K562 (cell line): Measurements from ENCODE around the gene HIVEP1. TPM values are rescaled to one million over a fixed set of nuclear protein-coding genes. Genes with fewer than 3 reads are reported as not detected.

ENCODE experiments used
- ATAC-seq: fragments of 200-7000 bp; cut with Tn5 transposase; 3 replicates; pipeline ENCODE4 v1.9.1; 2020; ENCODE audit warnings: moderate library complexity
- BruUV-seq: library from RNA; stranded (reverse); fragments of 400-500 nt; replicated peaks from 2 replicates; lab custom pipeline; 2021; lab: Mats Ljungman, UMichigan
- CTCF ChIA-PET: fragments of 300-600 bp; formaldehyde crosslinking; extraction: SDS; loops from one replicate; lab custom pipeline; 2021; ENCODE audit warnings: low intra/inter-chr PET ratio; lab: Yijun Ruan, JAX
- POLR2A ChIA-PET: fragments of 300-600, 350-650 bp; sonication (Branson Sonifier 250); formaldehyde crosslinking; extraction: SDS; loops from one replicate; lab custom pipeline; 2021; ENCODE audit warnings: antibody characterized with exemption, inconsistent platforms; lab: Yijun Ruan, JAX
- DNase-seq, 4 experiments: peaks; one replicate each; pipeline versions ENCODE4 v3.0.0 to v3.0.0-alpha.2; 2011 to 2018; ENCODE audit warnings: low spot score in 3 of 4, mixed read lengths in 3 of 4; ENCODE audit errors: extremely low read depth in 1 of 4
- FAIRE-seq: peaks from 2 replicates; lab custom pipeline; 2011; peaks lifted over from hg19 to GRCh38; lab: Jason Lieb, UNC
- H2AFZ ChIP-seq: 2 replicates; pipeline ENCODE4 v1.6.0; 2011; ENCODE audit warnings: low read depth, low read length, control low read depth, inconsistent platforms
- H3K27ac ChIP-seq: fragments of 200-600 bp; 3 replicates; pipeline ENCODE4 v1.8.0; 2011; ENCODE audit warnings: low read depth, mild to moderate bottlenecking, control low read depth, inconsistent platforms, low read length, moderate library complexity, mixed read lengths; ENCODE audit errors: extremely low read depth
- H3K27me3 ChIP-seq, 2 experiments: fragments of 300-600 bp in 1 of 2; 2 replicates in 1 of 2; 3 replicates in 1 of 2; pipeline versions ENCODE4 v1.6.0 to v1.8.0; 2011; ENCODE audit warnings: inconsistent platforms in 2 of 2, low read length in 2 of 2, mild to moderate bottlenecking in 1 of 2, mixed read lengths in 1 of 2, moderate library complexity in 1 of 2; ENCODE audit not compliant: control insufficient read depth in 2 of 2, insufficient read depth in 2 of 2
- H3K36me3 ChIP-seq: fragments of 300-600 bp; 3 replicates; pipeline ENCODE4 v1.8.0; 2011; ENCODE audit warnings: mild to moderate bottlenecking, low read length, inconsistent platforms; ENCODE audit not compliant: control insufficient read depth, insufficient read depth
- H3K4me1 ChIP-seq, 2 experiments: fragments of 200-600 bp in 1 of 2; replicated peaks in 1 of 2; 2 replicates in 1 of 2; 3 replicates in 1 of 2; pipeline versions ENCODE4 v1.5.1 to v1.8.0; 2011; ENCODE audit warnings: inconsistent platforms in 2 of 2, low read length in 2 of 2, mild to moderate bottlenecking in 1 of 2, mixed read lengths in 1 of 2, moderate library complexity in 1 of 2; ENCODE audit not compliant: control insufficient read depth in 2 of 2, insufficient read depth in 2 of 2
- H3K4me2 ChIP-seq: 2 replicates; pipeline ENCODE4 v1.6.1; 2011; ENCODE audit warnings: low read length, control low read depth, inconsistent platforms, mixed read lengths; ENCODE audit not compliant: insufficient read depth
- H3K4me3 ChIP-seq: fragments of 200-600 bp; sonication (generic), shearing (Covaris generic); 2 replicates; pipeline ENCODE4 v1.5.1; 2016; ENCODE audit warnings: control low read depth, inconsistent platforms
- H3K79me2 ChIP-seq: fragments of 200-600 bp; 3 replicates; pipeline ENCODE4 v1.8.0; 2011; ENCODE audit warnings: low read length, inconsistent platforms; ENCODE audit not compliant: control insufficient read depth, insufficient read depth
- H3K9ac ChIP-seq, 2 experiments: 2 replicates each; pipeline versions ENCODE4 v1.6.0 to v1.6.1; 2011; ENCODE audit warnings: low read depth in 2 of 2, low read length in 2 of 2, control low read depth in 1 of 2, inconsistent platforms in 1 of 2, mild to moderate bottlenecking in 1 of 2, mixed read lengths in 1 of 2; ENCODE audit not compliant: insufficient read depth in 1 of 2
- H3K9me1 ChIP-seq: one replicate; pipeline ENCODE4 v1.6.0; 2011; ENCODE audit warnings: inconsistent platforms, mild to moderate bottlenecking, low read length, moderate library complexity; ENCODE audit not compliant: control insufficient read depth, insufficient read depth
- H3K9me3 ChIP-seq: replicated peaks from 2 replicates; pipeline ENCODE4 v1.5.1; 2011; ENCODE audit warnings: low read depth, low read length, inconsistent platforms; ENCODE audit not compliant: control insufficient read depth, insufficient read depth
- H4K20me1 ChIP-seq: replicated peaks from 2 replicates; pipeline ENCODE4 v1.6.1; 2011; ENCODE audit warnings: low read length, inconsistent platforms, mixed read lengths; ENCODE audit not compliant: control insufficient read depth, insufficient read depth
- ATF7 ChIP-seq: fragments of 450-650 bp; IDR thresholded peaks from 2 replicates; pipeline ENCODE4 v1.7.1; 2014; ENCODE audit warnings: mild to moderate bottlenecking, moderate library complexity
- CBFA2T3 ChIP-seq: fragments of 450-650 bp; IDR thresholded peaks from 2 replicates; pipeline ENCODE4 v1.6.1; 2017
- DMBX1 ChIP-seq: fragments of 250-450 bp; sonication (Bioruptor Pico); IDR thresholded peaks from 2 replicates; pipeline ENCODE4 v1.8.0; 2022; ENCODE audit warnings: inconsistent platforms, mild to moderate bottlenecking, moderate library complexity, borderline replicate concordance
- L3MBTL2 ChIP-seq: fragments of 450-650 bp; IDR thresholded peaks from 2 replicates; pipeline ENCODE4 v1.6.1; 2016; ENCODE audit warnings: mild to moderate bottlenecking, moderate library complexity
- MAFG ChIP-seq: fragments of 450-650 bp; conservative IDR thresholded peaks from 2 replicates; pipeline ENCODE4 v1.6.1; 2016; ENCODE audit warnings: missing genetic modification characterization, missing compliant biosample characterization
- NBN ChIP-seq: fragments of 450-650 bp; IDR thresholded peaks from 2 replicates; pipeline ENCODE4 v1.6.1; 2016; ENCODE audit warnings: low read depth, mild to moderate bottlenecking
- NR3C1 ChIP-seq: sonication (generic); formaldehyde crosslinking; IDR thresholded peaks from 2 replicates; pipeline ENCODE4 v1.8.1; 2022; ENCODE audit warnings: missing genetic modification reagents
- POLR2AphosphoS5 ChIP-seq: IDR thresholded peaks from 2 replicates; pipeline ENCODE4 v1.6.1; 2011; ENCODE audit warnings: mild to moderate bottlenecking, low read depth, low read length, moderate library complexity; ENCODE audit not compliant: control insufficient read depth, insufficient read depth
- PRMT5 ChIP-seq: sonication (generic); formaldehyde crosslinking; IDR thresholded peaks from 2 replicates; pipeline ENCODE4 v1.5.0; 2020; ENCODE audit warnings: missing genetic modification reagents
- PTTG1 ChIP-seq: fragments of 450-650 bp; IDR thresholded peaks from 2 replicates; pipeline ENCODE4 v1.6.1; 2016; ENCODE audit warnings: low read depth, mild to moderate bottlenecking, missing genetic modification characterization, missing compliant biosample characterization
- ZNF146 ChIP-seq: IDR thresholded peaks from one replicate; pipeline ENCODE4 v1.6.1; 2018; ENCODE audit warnings: missing compliant biosample characterization; ENCODE audit not compliant: unreplicated experiment
- WGBS: fragments of 100-300 bp; shearing (Covaris generic); methylation state at CpG from one replicate; pipeline ENCODE4 v1.1.6; 2016; ENCODE audit warnings: low coverage, mixed read lengths; ENCODE audit not compliant: insufficient coverage; ENCODE audit errors: missing lambda C conversion rate; 5-methylcytosine and 5-hydroxymethylcytosine counted together
- in situ Hi-C: fragments of 300-500 bp; cut with MboI; formaldehyde crosslinking; loops from 4 replicates; pipeline ENCODE4 v1.15.0; 2018; ENCODE audit warnings: inconsistent platforms, mixed read lengths
- intact Hi-C: fragments of 100-400 bp; cut with micrococcal nuclease; formaldehyde crosslinking; loops from 2 replicates; pipeline ENCODE4 v1.14.2; 2022
- polyA plus RNA-seq, 8 experiments: library from polyadenylated mRNA; depleted of rRNA in 4 of 8; stranded (reverse) in 5 of 8; unstranded in 3 of 8; fragments of >200 nt; fragmentation: Nextera tagmentation in 2 of 8; fragmentation: Illumina TruSeq in 1 of 8; extraction: Ambion mirVana in 2 of 8; extraction: Trizol in 1 of 8; gene quantifications; 2 replicates each; pipeline versions ENCODE4 v1.2.1 to v1.2.3, GENCODE V29; 2011 to 2014; ENCODE audit warnings: inconsistent platforms in 1 of 8, missing spikeins in 1 of 8
- total RNA-seq, 7 experiments: library from RNA; depleted of rRNA in 6 of 7; stranded (reverse); fragments of >200 nt in 6 of 7; fragmentation: Illumina TruSeq in 2 of 7; extraction: Trizol in 2 of 7; gene quantifications; 2 replicates each; pipeline versions ENCODE4 v1.2.1 to v1.2.3, GENCODE V29; 2011 to 2021; ENCODE audit warnings: low replicate concordance in 1 of 7
- TF ChIP-seq, protein P1 (sequence below), 2 experiments: fragments of 450-650 bp in 1 of 2; sonication (generic) in 1 of 2; formaldehyde crosslinking in 1 of 2; IDR thresholded peaks in 1 of 2; conservative IDR thresholded peaks in 1 of 2; 2 replicates each; pipeline versions ENCODE4 v1.6.1 to v1.8.1; 2016 to 2023; ENCODE audit warnings: mild to moderate bottlenecking in 2 of 2, moderate library complexity in 2 of 2, inconsistent platforms in 1 of 2, missing genetic modification reagents in 1 of 2
- TF ChIP-seq, protein P2 (sequence below): conservative IDR thresholded peaks from 2 replicates; pipeline ENCODE4 v1.6.1; 2011; ENCODE audit warnings: low read depth, mild to moderate bottlenecking, low read length; ENCODE audit not compliant: control insufficient read depth
- TF ChIP-seq, protein P3 (sequence below), 3 experiments: IDR thresholded peaks in 2 of 3; conservative IDR thresholded peaks in 1 of 3; 2 replicates each; pipeline ENCODE4 v1.5.1; 2011 to 2012; ENCODE audit warnings: low read length in 3 of 3, mild to moderate bottlenecking in 3 of 3, control low read depth in 2 of 3, improper control_type of control experiment in 1 of 3, inconsistent platforms in 1 of 3, low read depth in 1 of 3, mixed read lengths in 1 of 3, moderate library complexity in 1 of 3; ENCODE audit not compliant: insufficient read depth in 2 of 3
- TF ChIP-seq, protein P4 (sequence below), 2 experiments: fragments of 200-800 bp in 1 of 2; sonication (Bioruptor generic) in 1 of 2; sonication (generic) in 1 of 2; formaldehyde crosslinking in 1 of 2; IDR thresholded peaks in 1 of 2; conservative IDR thresholded peaks in 1 of 2; 2 replicates each; pipeline versions ENCODE4 v1.5.0 to v1.6.1; 2016 to 2020; ENCODE audit warnings: missing compliant biosample characterization in 1 of 2, missing genetic modification characterization in 1 of 2, missing genetic modification reagents in 1 of 2
- TF ChIP-seq, protein P5 (sequence below): sonication (generic); formaldehyde crosslinking; IDR thresholded peaks from 2 replicates; pipeline ENCODE4 v1.8.0; 2022; ENCODE audit warnings: missing genetic modification reagents, mild to moderate bottlenecking, moderate library complexity, borderline replicate concordance

The HIVEP1 gene
- total and polyA plus RNA-seq, 9 of the 15 experiments (the other 6 are each of a cell fraction or from before 2014, with no cell fraction given): 6.0 to 33.3 (median 21.7) TPM

GRCh38 chr6:12081771-12082170, 69.7 kb downstream of the HIVEP1 start:
- Histone ChIP-seq H3K4me1 (no peaks in the 10 kb centered on the region), H3K9me1 (no peaks in the 10 kb centered on the region), H4K20me1 (peaks cover 3% of the 10 kb centered on the region), H3K9me3 (no peaks in the 10 kb centered on the region), H3K9ac (no peak overlapping the region), H3K36me3 (peaks cover 14% of the 10 kb centered on the region; the same call in 2 of the 3 replicates), H3K4me2 (no peak overlapping the region), H3K79me2 (peaks cover 94% of the 10 kb centered on the region), H2AFZ (no peak overlapping the region), H3K27me3 (no peaks in the 10 kb centered on the region), H3K4me3 (no peak overlapping the region), H3K27ac (no peak overlapping the region)
- no TSS peak for BruUV-seq
- intact Hi-C loops: no loop called here
- 75% methylated on average over 2 of the region's 2 CpGs for WGBS
- CTCF ChIA-PET: no interaction called here
- in situ Hi-C loops: no loop called here
- ATAC-seq (no peak), DNase-seq (no peak), FAIRE-seq (no peak)
- POLR2A ChIA-PET: no interaction called here
- TF ChIP-seq, protein P1, sequence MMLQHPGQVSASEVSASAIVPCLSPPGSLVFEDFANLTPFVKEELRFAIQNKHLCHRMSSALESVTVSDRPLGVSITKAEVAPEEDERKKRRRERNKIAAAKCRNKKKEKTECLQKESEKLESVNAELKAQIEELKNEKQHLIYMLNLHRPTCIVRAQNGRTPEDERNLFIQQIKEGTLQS (IDR thresholded peaks at IDR 0.05): no peak
- TF ChIP-seq, protein P1 (CRISPR knock-in tag; conservative IDR thresholded peaks at IDR 0.05): no peak
- TF ChIP-seq, protein P2, sequence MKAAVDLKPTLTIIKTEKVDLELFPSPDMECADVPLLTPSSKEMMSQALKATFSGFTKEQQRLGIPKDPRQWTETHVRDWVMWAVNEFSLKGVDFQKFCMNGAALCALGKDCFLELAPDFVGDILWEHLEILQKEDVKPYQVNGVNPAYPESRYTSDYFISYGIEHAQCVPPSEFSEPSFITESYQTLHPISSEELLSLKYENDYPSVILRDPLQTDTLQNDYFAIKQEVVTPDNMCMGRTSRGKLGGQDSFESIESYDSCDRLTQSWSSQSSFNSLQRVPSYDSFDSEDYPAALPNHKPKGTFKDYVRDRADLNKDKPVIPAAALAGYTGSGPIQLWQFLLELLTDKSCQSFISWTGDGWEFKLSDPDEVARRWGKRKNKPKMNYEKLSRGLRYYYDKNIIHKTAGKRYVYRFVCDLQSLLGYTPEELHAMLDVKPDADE: no peak
- TF ChIP-seq, protein P3, sequence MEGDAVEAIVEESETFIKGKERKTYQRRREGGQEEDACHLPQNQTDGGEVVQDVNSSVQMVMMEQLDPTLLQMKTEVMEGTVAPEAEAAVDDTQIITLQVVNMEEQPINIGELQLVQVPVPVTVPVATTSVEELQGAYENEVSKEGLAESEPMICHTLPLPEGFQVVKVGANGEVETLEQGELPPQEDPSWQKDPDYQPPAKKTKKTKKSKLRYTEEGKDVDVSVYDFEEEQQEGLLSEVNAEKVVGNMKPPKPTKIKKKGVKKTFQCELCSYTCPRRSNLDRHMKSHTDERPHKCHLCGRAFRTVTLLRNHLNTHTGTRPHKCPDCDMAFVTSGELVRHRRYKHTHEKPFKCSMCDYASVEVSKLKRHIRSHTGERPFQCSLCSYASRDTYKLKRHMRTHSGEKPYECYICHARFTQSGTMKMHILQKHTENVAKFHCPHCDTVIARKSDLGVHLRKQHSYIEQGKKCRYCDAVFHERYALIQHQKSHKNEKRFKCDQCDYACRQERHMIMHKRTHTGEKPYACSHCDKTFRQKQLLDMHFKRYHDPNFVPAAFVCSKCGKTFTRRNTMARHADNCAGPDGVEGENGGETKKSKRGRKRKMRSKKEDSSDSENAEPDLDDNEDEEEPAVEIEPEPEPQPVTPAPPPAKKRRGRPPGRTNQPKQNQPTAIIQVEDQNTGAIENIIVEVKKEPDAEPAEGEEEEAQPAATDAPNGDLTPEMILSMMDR (IDR thresholded peaks at IDR 0.05 in 2 of 3, conservative IDR thresholded peaks at IDR 0.05 in 1 of 3; ENCODE audit: insufficient read depth in 2 of 3, low read depth in 1 of 3, low read length in 3 of 3): no peak
- TF ChIP-seq, protein P4, sequence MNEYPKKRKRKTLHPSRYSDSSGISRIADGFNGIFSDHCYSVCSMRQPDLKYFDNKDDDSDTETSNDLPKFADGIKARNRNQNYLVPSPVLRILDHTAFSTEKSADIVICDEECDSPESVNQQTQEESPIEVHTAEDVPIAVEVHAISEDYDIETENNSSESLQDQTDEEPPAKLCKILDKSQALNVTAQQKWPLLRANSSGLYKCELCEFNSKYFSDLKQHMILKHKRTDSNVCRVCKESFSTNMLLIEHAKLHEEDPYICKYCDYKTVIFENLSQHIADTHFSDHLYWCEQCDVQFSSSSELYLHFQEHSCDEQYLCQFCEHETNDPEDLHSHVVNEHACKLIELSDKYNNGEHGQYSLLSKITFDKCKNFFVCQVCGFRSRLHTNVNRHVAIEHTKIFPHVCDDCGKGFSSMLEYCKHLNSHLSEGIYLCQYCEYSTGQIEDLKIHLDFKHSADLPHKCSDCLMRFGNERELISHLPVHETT (CRISPR knock-in tag; conservative IDR thresholded peaks at IDR 0.05 in 1 of 2, IDR thresholded peaks at IDR 0.05 in 1 of 2): no peak
- TF ChIP-seq PTTG1 (tag): no peak
- no peak for TF ChIP-seq L3MBTL2
- TF ChIP-seq POLR2AphosphoS5: no peak
- no peak for TF ChIP-seq PRMT5 (CRISPR knock-in tag)
- TF ChIP-seq NBN: no peak
- TF ChIP-seq CBFA2T3: no peak
- TF ChIP-seq MAFG (tag): no peak
- no peak for TF ChIP-seq DMBX1
- no peak for TF ChIP-seq ZNF146 (CRISPR knock-in tag)
- TF ChIP-seq, protein P5, sequence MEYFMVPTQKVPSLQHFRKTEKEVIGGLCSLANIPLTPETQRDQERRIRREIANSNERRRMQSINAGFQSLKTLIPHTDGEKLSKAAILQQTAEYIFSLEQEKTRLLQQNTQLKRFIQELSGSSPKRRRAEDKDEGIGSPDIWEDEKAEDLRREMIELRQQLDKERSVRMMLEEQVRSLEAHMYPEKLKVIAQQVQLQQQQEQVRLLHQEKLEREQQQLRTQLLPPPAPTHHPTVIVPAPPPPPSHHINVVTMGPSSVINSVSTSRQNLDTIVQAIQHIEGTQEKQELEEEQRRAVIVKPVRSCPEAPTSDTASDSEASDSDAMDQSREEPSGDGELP (CRISPR knock-in tag): no peak
- no peak for TF ChIP-seq ATF7
- TF ChIP-seq NR3C1: no peak
